ENCODE data around the gene CDK5RAP2.

DNA sequence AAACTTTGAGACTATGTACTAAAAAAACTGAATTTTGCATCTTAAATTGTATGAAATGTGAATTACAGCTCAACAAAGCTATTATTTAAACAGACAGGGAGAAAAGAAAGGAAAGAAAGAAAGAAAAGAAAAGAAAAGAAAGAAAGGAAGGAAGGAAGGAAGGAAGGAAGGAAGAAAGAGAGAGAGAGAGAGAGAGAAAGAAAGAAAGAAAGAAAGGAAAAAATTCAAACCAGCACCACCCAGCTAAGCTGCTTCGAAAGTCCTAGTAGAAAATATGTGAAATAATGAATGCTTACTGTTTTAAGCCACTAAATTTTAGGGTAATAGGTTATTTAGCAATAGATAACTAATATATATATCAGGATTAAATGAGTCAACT is 31.7 kb upstream of the CDK5RAP2 start:
- no peak for TF ChIP-seq POLR2A (IDR thresholded peaks at IDR 0.05)
- no peak for TF ChIP-seq CTCF (IDR thresholded peaks at IDR 0.05)
- no peak for TF ChIP-seq EP300 (IDR thresholded peaks at IDR 0.05)
- TF ChIP-seq POLR2AphosphoS5 (IDR thresholded peaks at IDR 0.05) = no peak
